ENCODE data around the gene AP2M1. TPM values are rescaled to one million over a fixed set of nuclear protein-coding genes. Genes with fewer than 3 reads are reported as not detected.
A peak's percentile ranks its signal among the peaks of the same experiment; 100 is the strongest.

AP2M1 gene
- total and polyA plus RNA-seq, 5 donors from 2014 or later, result 150 to 294 (median 245) TPM

GRCh38 chr3:184169896-184170875, 4.5 kb upstream of the AP2M1 start:
- Mint-ChIP-seq H3K27ac (no peak overlapping the region), H3K4me3 (no peak overlapping the region), H3K4me1 (peaks cover 3 to 10% (median 6%) of the 10 kb centered on the region in 4 donors), H3K9me3 (peaks cover 0 to 2% (median 0%) of the 10 kb centered on the region in 7 donors), H3K36me3 (peaks cover 26% of the 10 kb centered on the region), H3K27me3 (peaks cover 5% of the 10 kb centered on the region)
- no peaks in the 10 kb centered on the region for H3K27me3 ChIP-seq (ENCODE audit: control insufficient read depth, insufficient read depth, low read length)
- H3K36me3 ChIP-seq (ENCODE audit: control insufficient read depth, insufficient read depth, low read length), result peaks cover 19% of the 10 kb centered on the region
- ATAC-seq (ENCODE audit: low read depth in 2 of 2) (no peak), DNase-seq (no peak)
- no peaks in the 10 kb centered on the region for H3K9me3 ChIP-seq (ENCODE audit: control insufficient read depth in 2 of 2, low read length in 2 of 2)
- H3K4me1 ChIP-seq (ENCODE audit: control insufficient read depth, insufficient read depth, low read length, poor library complexity, severe bottlenecking), result peaks cover 3% of the 10 kb centered on the region
- no peak overlapping the region for H3K27ac ChIP-seq (ENCODE audit: insufficient read depth, low read length, poor library complexity, severe bottlenecking)
- H3K4me3 ChIP-seq (ENCODE audit: low read depth, low read length), result no peak overlapping the region

DNA sequence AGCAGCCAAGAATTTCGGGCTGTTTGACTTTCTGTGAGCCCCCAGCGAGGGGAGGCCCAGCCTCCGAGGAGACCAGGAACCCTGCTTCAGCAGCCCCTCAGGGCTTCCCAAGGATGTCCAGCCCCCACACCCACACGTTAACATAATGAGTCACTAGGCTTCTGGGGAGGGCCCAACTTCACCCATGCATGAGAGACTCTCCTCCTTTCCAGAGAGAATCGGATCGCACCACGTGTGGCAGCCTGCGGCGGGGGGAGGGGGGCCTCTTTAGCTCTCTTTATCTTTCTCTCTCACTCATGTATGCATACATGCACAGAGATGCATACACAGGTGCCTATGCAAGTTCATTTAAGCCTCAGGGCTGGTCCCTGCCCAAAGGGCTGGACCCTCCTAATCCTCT, 3.1 kb upstream of the AP2M1 start:
- H3K27ac ChIP-seq (ENCODE audit: insufficient read depth, low read length, poor library complexity, severe bottlenecking), result no peak overlapping the region
- H3K4me1 ChIP-seq (ENCODE audit: control insufficient read depth, insufficient read depth, low read length, poor library complexity, severe bottlenecking), result peaks cover 17% of the 10 kb centered on the region
- H3K4me1 Mint-ChIP-seq, result peaks cover 4 to 22% (median 14%) of the 10 kb centered on the region in 4 donors
- no peak for DNase-seq
- peaks cover 5% of the 10 kb centered on the region for H3K27me3 Mint-ChIP-seq
- no peak overlapping the region for H3K27ac Mint-ChIP-seq
- H3K27me3 ChIP-seq (ENCODE audit: control insufficient read depth, insufficient read depth, low read length), result no peaks in the 10 kb centered on the region
- no peaks in the 10 kb centered on the region for H3K9me3 ChIP-seq (ENCODE audit: control insufficient read depth in 2 of 2, low read length in 2 of 2)
- H3K9me3 Mint-ChIP-seq, result peaks cover 0 to 2% (median 0%) of the 10 kb centered on the region in 7 donors
- peaks cover 9% of the 10 kb centered on the region for H3K36me3 ChIP-seq (ENCODE audit: control insufficient read depth, insufficient read depth, low read length)
- ATAC-seq (ENCODE audit: low read depth in 2 of 2), result no peak
- peaks cover 15% of the 10 kb centered on the region for H3K36me3 Mint-ChIP-seq
- no peak overlapping the region for H3K4me3 ChIP-seq (ENCODE audit: low read depth, low read length)
- no peak overlapping the region for H3K4me3 Mint-ChIP-seq

DNA sequence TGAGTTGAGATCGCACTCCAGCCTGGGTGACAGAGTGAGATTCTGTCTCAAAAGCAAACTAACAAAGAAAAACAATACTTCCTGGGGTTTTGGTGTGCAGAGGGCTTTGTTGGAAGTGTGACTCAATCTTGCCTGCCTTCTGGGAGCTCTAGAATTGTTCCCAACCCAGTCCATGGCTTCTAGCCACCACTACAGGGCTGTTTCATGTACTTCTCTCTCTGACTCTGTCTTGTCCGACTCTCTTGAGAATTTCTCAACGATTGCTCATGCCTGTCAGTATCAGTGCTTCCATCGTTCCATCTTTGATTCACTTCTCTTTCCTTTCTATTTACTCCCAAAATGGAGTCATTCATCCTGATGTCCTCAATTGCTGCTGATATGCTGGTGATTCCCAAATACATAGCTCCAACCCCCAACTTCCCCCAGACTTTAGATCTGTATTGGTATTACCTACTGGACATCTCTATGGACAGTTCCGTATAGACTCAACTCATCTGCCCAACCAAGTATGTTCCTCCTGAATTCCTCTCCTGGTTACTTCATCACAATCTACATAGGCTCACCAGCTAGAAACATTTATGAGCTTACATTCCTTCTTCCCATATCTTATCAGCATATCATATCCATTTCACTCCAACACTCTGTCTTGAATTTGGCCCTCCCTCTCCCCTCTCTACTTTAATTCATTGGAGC, 1.8 kb upstream of the AP2M1 start:
- no peak for ATAC-seq (ENCODE audit: low read depth in 2 of 2)
- Histone ChIP-seq H3K9me3 (ENCODE audit: control insufficient read depth in 2 of 2, low read length in 2 of 2) (no peaks in the 10 kb centered on the region), H3K4me1 (ENCODE audit: control insufficient read depth, insufficient read depth, low read length, poor library complexity, severe bottlenecking) (peaks cover 29% of the 10 kb centered on the region), H3K4me3 (ENCODE audit: low read depth, low read length) (no peak overlapping the region), H3K27me3 (ENCODE audit: control insufficient read depth, insufficient read depth, low read length) (no peaks in the 10 kb centered on the region), H3K36me3 (ENCODE audit: control insufficient read depth, insufficient read depth, low read length) (peaks cover 6% of the 10 kb centered on the region), H3K27ac (ENCODE audit: insufficient read depth, low read length, poor library complexity, severe bottlenecking) (no peak overlapping the region)
- no peak for DNase-seq
- H3K36me3 Mint-ChIP-seq, result peaks cover 15% of the 10 kb centered on the region
- H3K27ac Mint-ChIP-seq, result no peak overlapping the region
- H3K4me3 Mint-ChIP-seq, result peak overlapping the region in 1 of 4 donors; percentile 46
- H3K4me1 Mint-ChIP-seq, result peaks cover 4 to 33% (median 20%) of the 10 kb centered on the region in 4 donors
- H3K9me3 Mint-ChIP-seq, result peaks cover 0 to 2% (median 0%) of the 10 kb centered on the region in 7 donors
- peaks cover 5% of the 10 kb centered on the region for H3K27me3 Mint-ChIP-seq

DNA sequence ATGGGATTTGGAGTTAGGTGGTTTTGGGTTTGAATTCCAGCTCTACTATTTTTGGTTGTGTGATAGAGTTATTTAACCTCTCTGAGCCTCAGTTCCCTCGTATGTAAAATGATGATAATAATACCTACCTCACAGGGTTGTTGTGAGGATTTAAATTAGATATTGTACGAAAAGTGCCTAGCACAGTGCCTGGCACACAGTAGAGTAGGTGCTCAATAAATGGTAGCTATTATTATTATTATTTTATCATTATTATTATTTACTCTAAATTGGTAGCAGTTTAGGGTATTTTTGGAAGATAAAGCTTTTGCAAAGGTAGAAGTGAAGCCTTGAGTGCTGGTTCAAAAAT, 1.3 kb upstream of the AP2M1 start:
- Histone ChIP-seq H3K27me3 (ENCODE audit: control insufficient read depth, insufficient read depth, low read length) (no peaks in the 10 kb centered on the region), H3K4me3 (ENCODE audit: low read depth, low read length) (no peak overlapping the region), H3K9me3 (ENCODE audit: control insufficient read depth in 2 of 2, low read length in 2 of 2) (no peaks in the 10 kb centered on the region), H3K4me1 (ENCODE audit: control insufficient read depth, insufficient read depth, low read length, poor library complexity, severe bottlenecking) (peaks cover 29% of the 10 kb centered on the region), H3K27ac (ENCODE audit: insufficient read depth, low read length, poor library complexity, severe bottlenecking) (no peak overlapping the region), H3K36me3 (ENCODE audit: control insufficient read depth, insufficient read depth, low read length) (peaks cover 8% of the 10 kb centered on the region)
- DNase-seq (no peak), ATAC-seq (ENCODE audit: low read depth in 2 of 2) (no peak)
- Mint-ChIP-seq H3K4me1 (peaks cover 4 to 38% (median 25%) of the 10 kb centered on the region in 4 donors), H3K9me3 (peaks cover 0 to 2% (median 0%) of the 10 kb centered on the region in 7 donors), H3K27me3 (peaks cover 5% of the 10 kb centered on the region), H3K4me3 (peak overlapping the region in 2 of 4 donors; percentile 66 to 98), H3K36me3 (peaks cover 20% of the 10 kb centered on the region), H3K27ac (peak overlapping the region in 1 of 3 donors; percentile 69)

GRCh38 chr3:184174284-184174645, 390 bp upstream of the AP2M1 start:
- H3K4me1 ChIP-seq (ENCODE audit: control insufficient read depth, insufficient read depth, low read length, poor library complexity, severe bottlenecking), result peaks cover 29% of the 10 kb centered on the region
- Mint-ChIP-seq H3K36me3 (peaks cover 22% of the 10 kb centered on the region), H3K27ac (peak overlapping the region; percentile 82 to 93 (median 86)), H3K9me3 (peaks cover 0 to 2% (median 0%) of the 10 kb centered on the region in 7 donors), H3K27me3 (peaks cover 5% of the 10 kb centered on the region), H3K4me1 (peaks cover 4 to 44% (median 26%) of the 10 kb centered on the region in 4 donors), H3K4me3 (peak overlapping the region; percentile 96 to 98 (median 97))
- ATAC-seq (ENCODE audit: low read depth in 2 of 2) (no peak), DNase-seq (no peak)
- H3K36me3 ChIP-seq (ENCODE audit: control insufficient read depth, insufficient read depth, low read length), result peaks cover 17% of the 10 kb centered on the region
- no peaks in the 10 kb centered on the region for H3K27me3 ChIP-seq (ENCODE audit: control insufficient read depth, insufficient read depth, low read length)
- no peak overlapping the region for H3K4me3 ChIP-seq (ENCODE audit: low read depth, low read length)
- H3K9me3 ChIP-seq (ENCODE audit: control insufficient read depth in 2 of 2, low read length in 2 of 2), result no peaks in the 10 kb centered on the region
- H3K27ac ChIP-seq (ENCODE audit: insufficient read depth, low read length, poor library complexity, severe bottlenecking), result peak overlapping the region; percentile 48

DNA sequence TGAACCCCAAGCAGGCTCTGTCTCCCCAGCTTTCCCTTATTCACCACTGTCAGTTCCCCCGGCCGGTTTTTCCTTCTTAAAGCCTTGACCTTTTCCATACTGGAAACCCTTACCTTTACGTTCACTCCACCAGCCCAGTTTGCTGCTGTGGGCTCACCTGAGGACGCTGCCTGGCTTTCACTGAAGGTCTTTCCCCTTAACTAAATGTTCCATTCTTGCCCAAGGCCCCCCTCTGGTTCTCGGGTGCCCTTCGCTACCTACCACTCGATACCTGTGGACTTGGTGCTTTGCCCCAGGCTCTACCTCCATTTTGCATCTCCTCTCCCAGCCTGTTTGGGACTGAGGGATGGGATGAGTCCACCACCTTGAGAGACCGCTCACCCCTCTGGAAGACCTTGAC, 851 bp downstream of the AP2M1 start:
- H3K27ac ChIP-seq (ENCODE audit: insufficient read depth, low read length, poor library complexity, severe bottlenecking), result peak overlapping the region; percentile 77
- no peaks in the 10 kb centered on the region for H3K27me3 ChIP-seq (ENCODE audit: control insufficient read depth, insufficient read depth, low read length)
- H3K4me1 Mint-ChIP-seq, result peaks cover 4 to 45% (median 29%) of the 10 kb centered on the region in 4 donors
- peak overlapping the region; percentile 34 to 93 (median 88) for H3K27ac Mint-ChIP-seq
- peaks cover 29% of the 10 kb centered on the region for H3K4me1 ChIP-seq (ENCODE audit: control insufficient read depth, insufficient read depth, low read length, poor library complexity, severe bottlenecking)
- peaks cover 30% of the 10 kb centered on the region for H3K36me3 ChIP-seq (ENCODE audit: control insufficient read depth, insufficient read depth, low read length)
- H3K27me3 Mint-ChIP-seq, result peaks cover 5% of the 10 kb centered on the region
- H3K4me3 ChIP-seq (ENCODE audit: low read depth, low read length), result peak overlapping the region; percentile 78
- H3K4me3 Mint-ChIP-seq, result peak overlapping the region; percentile 96 to 98 (median 98)
- peaks cover 0 to 2% (median 0%) of the 10 kb centered on the region in 7 donors for H3K9me3 Mint-ChIP-seq
- H3K9me3 ChIP-seq (ENCODE audit: control insufficient read depth in 2 of 2, low read length in 2 of 2), result no peaks in the 10 kb centered on the region
- ATAC-seq (ENCODE audit: low read depth in 2 of 2), result no peak
- H3K36me3 Mint-ChIP-seq, result peaks cover 33% of the 10 kb centered on the region
- DNase-seq, result no peak

GRCh38 chr3:184175981-184176376, 1.3 kb downstream of the AP2M1 start:
- peaks cover 29% of the 10 kb centered on the region for H3K4me1 ChIP-seq (ENCODE audit: control insufficient read depth, insufficient read depth, low read length, poor library complexity, severe bottlenecking)
- Mint-ChIP-seq H3K4me3 (peak overlapping the region; percentile 96 to 98 (median 98)), H3K4me1 (peaks cover 4 to 45% (median 29%) of the 10 kb centered on the region in 4 donors), H3K27ac (peak overlapping the region; percentile 34 to 88 (median 36)), H3K36me3 (peaks cover 35% of the 10 kb centered on the region), H3K27me3 (peaks cover 5% of the 10 kb centered on the region), H3K9me3 (peaks cover 0 to 2% (median 0%) of the 10 kb centered on the region in 7 donors)
- H3K4me3 ChIP-seq (ENCODE audit: low read depth, low read length), result peak overlapping the region; percentile 78
- no peaks in the 10 kb centered on the region for H3K9me3 ChIP-seq (ENCODE audit: control insufficient read depth in 2 of 2, low read length in 2 of 2)
- H3K27me3 ChIP-seq (ENCODE audit: control insufficient read depth, insufficient read depth, low read length), result no peaks in the 10 kb centered on the region
- no peak overlapping the region for H3K27ac ChIP-seq (ENCODE audit: insufficient read depth, low read length, poor library complexity, severe bottlenecking)
- ATAC-seq (ENCODE audit: low read depth in 2 of 2) (no peak), DNase-seq (no peak)
- H3K36me3 ChIP-seq (ENCODE audit: control insufficient read depth, insufficient read depth, low read length), result peaks cover 34% of the 10 kb centered on the region
